H9 (cell line): ENCODE results near the gene ZFAND3. TPM values are rescaled to one million over a fixed set of nuclear protein-coding genes. Genes with fewer than 3 reads are reported as not detected.

Experiments used
- DNase-seq: peaks from one replicate; pipeline ENCODE4 v3.0.0-alpha.2; 2017
- H2AFZ ChIP-seq: one replicate; pipeline ENCODE4 v1.6.1; 2013; ENCODE audit warnings: mild to moderate bottlenecking, low read length, control low read depth, moderate library complexity
- H2AK5ac ChIP-seq: 2 replicates; pipeline ENCODE4 v1.6.1; 2013; ENCODE audit warnings: low read length, control low read depth, mixed read lengths; ENCODE audit not compliant: insufficient read length
- H2BK120ac ChIP-seq: one replicate; pipeline ENCODE4 v1.6.1; 2013; ENCODE audit warnings: low read depth, mild to moderate bottlenecking, low read length, control low read depth, inconsistent platforms; ENCODE audit not compliant: poor library complexity, severe bottlenecking
- H2BK12ac ChIP-seq: 2 replicates; pipeline ENCODE4 v1.6.1; 2013; ENCODE audit warnings: low read length, control low read depth, mixed read lengths, low read depth; ENCODE audit not compliant: insufficient read length
- H2BK15ac ChIP-seq: 2 replicates; pipeline ENCODE4 v1.6.1; 2013; ENCODE audit warnings: low read depth, low read length, control low read depth
- H2BK20ac ChIP-seq: one replicate; pipeline ENCODE4 v1.6.1; 2013; ENCODE audit warnings: low read depth, mild to moderate bottlenecking, low read length, control low read depth, inconsistent platforms; ENCODE audit not compliant: poor library complexity, severe bottlenecking
- H2BK5ac ChIP-seq: 2 replicates; pipeline ENCODE4 v1.6.1; 2013; ENCODE audit warnings: low read length, control low read depth, mixed read lengths; ENCODE audit not compliant: insufficient read length
- H3K14ac ChIP-seq: 2 replicates; pipeline ENCODE4 v1.6.1; 2013; ENCODE audit warnings: low read length, control low read depth; ENCODE audit not compliant: insufficient read depth
- H3K18ac ChIP-seq: 2 replicates; pipeline ENCODE4 v1.6.1; 2013; ENCODE audit warnings: low read depth, mild to moderate bottlenecking, mixed read lengths, low read length, control low read depth; ENCODE audit not compliant: insufficient read length
- H3K23ac ChIP-seq: 2 replicates; pipeline ENCODE4 v1.6.1; 2013; ENCODE audit warnings: low read length, control low read depth, mixed read lengths, low read depth; ENCODE audit not compliant: insufficient read length
- H3K23me2 ChIP-seq: 2 replicates; pipeline ENCODE4 v1.6.1; 2013; ENCODE audit warnings: low read depth, mild to moderate bottlenecking, mixed read lengths, low read length, control low read depth; ENCODE audit not compliant: insufficient read length, poor library complexity, severe bottlenecking
- H3K27ac ChIP-seq: 2 replicates; pipeline ENCODE4 v1.5.1; 2013; ENCODE audit warnings: low read length, control low read depth, mixed read lengths, low read depth; ENCODE audit not compliant: insufficient read length
- H3K27me3 ChIP-seq: 2 replicates; pipeline ENCODE4 v1.6.1; 2013; ENCODE audit warnings: low read length, control low read depth, inconsistent platforms; ENCODE audit not compliant: insufficient read depth
- H3K4ac ChIP-seq: 2 replicates; pipeline ENCODE4 v1.6.1; 2013; ENCODE audit warnings: low read depth, mild to moderate bottlenecking, control low read depth, inconsistent platforms, low read length, moderate library complexity
- H3K4me1 ChIP-seq: 2 replicates; pipeline ENCODE4 v1.6.1; 2013; ENCODE audit warnings: low read length, control low read depth, inconsistent platforms; ENCODE audit not compliant: insufficient read depth
- H3K4me2 ChIP-seq: 2 replicates; pipeline ENCODE4 v1.6.1; 2013; ENCODE audit warnings: low read length, control low read depth, mixed read lengths; ENCODE audit not compliant: insufficient read length, insufficient read depth
- H3K56ac ChIP-seq: 2 replicates; pipeline ENCODE4 v1.6.1; 2013; ENCODE audit warnings: low read depth, mild to moderate bottlenecking, mixed read lengths, low read length, control low read depth; ENCODE audit not compliant: insufficient read length
- H3K79me1 ChIP-seq: 2 replicates; pipeline ENCODE4 v1.6.1; 2013; ENCODE audit warnings: low read depth, mild to moderate bottlenecking, moderate library complexity, low read length, control low read depth, inconsistent platforms; ENCODE audit not compliant: insufficient read depth, poor library complexity, severe bottlenecking
- H3K79me2 ChIP-seq: 2 replicates; pipeline ENCODE4 v1.6.1; 2013; ENCODE audit warnings: low read length, control low read depth, inconsistent platforms; ENCODE audit not compliant: insufficient read depth
- H3K9ac ChIP-seq: 2 replicates; pipeline ENCODE4 v1.6.1; 2013; ENCODE audit warnings: low read length, control low read depth, mixed read lengths; ENCODE audit not compliant: insufficient read length; ENCODE audit errors: extremely low read depth
- H3K9me3 ChIP-seq: one replicate; pipeline ENCODE4 v1.6.1; 2013; ENCODE audit warnings: low read depth, low read length, inconsistent platforms; ENCODE audit not compliant: control insufficient read depth
- H3T11ph ChIP-seq: one replicate; pipeline ENCODE4 v1.6.1; 2013; ENCODE audit warnings: mild to moderate bottlenecking, low read length, control low read depth, inconsistent platforms
- H4K20me1 ChIP-seq: one replicate; pipeline ENCODE4 v1.6.1; 2013; ENCODE audit not compliant: control insufficient read depth, insufficient read length, insufficient read depth
- H4K5ac ChIP-seq: 2 replicates; pipeline ENCODE4 v1.6.1; 2013; ENCODE audit warnings: low read depth, mild to moderate bottlenecking, mixed read lengths, low read length, control low read depth; ENCODE audit not compliant: insufficient read length
- H4K8ac ChIP-seq: replicated peaks from 2 replicates; pipeline ENCODE4 v1.6.1; 2013; ENCODE audit warnings: low read length, control low read depth, mixed read lengths, low read depth; ENCODE audit not compliant: insufficient read length
- H4K91ac ChIP-seq: 2 replicates; pipeline ENCODE4 v1.6.1; 2013; ENCODE audit warnings: low read depth, mild to moderate bottlenecking, moderate library complexity, mixed read lengths, low read length, control low read depth; ENCODE audit not compliant: insufficient read length
- H3K27ac Mint-ChIP-seq, 3 experiments: 2 replicates in 2 of 3; 3 replicates in 1 of 3; pipeline ENCODE4 v1.8.0; 2020 to 2021; ENCODE audit warnings: mixed read lengths in 3 of 3, mild to moderate bottlenecking in 1 of 3, moderate library complexity in 1 of 3
- H3K27me3 Mint-ChIP-seq: 2 replicates; pipeline ENCODE4 v1.8.0; 2021; ENCODE audit warnings: low read depth, mild to moderate bottlenecking, moderate library complexity, mixed read lengths
- H3K36me3 Mint-ChIP-seq, 3 experiments: 2 replicates in 2 of 3; 3 replicates in 1 of 3; pipeline ENCODE4 v1.8.0; 2020 to 2021; ENCODE audit warnings: low read depth in 3 of 3, mixed read lengths in 3 of 3; ENCODE audit not compliant: insufficient read depth in 1 of 3
- H3K4me1 Mint-ChIP-seq, 2 experiments: 2 replicates each; pipeline ENCODE4 v1.8.0; 2020; ENCODE audit warnings: mixed read lengths in 2 of 2
- H3K4me3 Mint-ChIP-seq, 2 experiments: 2 replicates in 1 of 2; 3 replicates in 1 of 2; pipeline ENCODE4 v1.8.0; 2020 to 2021; ENCODE audit warnings: mild to moderate bottlenecking in 2 of 2, mixed read lengths in 2 of 2, moderate library complexity in 1 of 2
- H3K9me3 Mint-ChIP-seq, 2 experiments: 2 replicates in 1 of 2; 3 replicates in 1 of 2; pipeline ENCODE4 v1.8.0; 2020; ENCODE audit warnings: mild to moderate bottlenecking in 2 of 2, mixed read lengths in 2 of 2, moderate library complexity in 1 of 2
- WGBS: extraction: QIAGEN DNeasy Blood & Tissue Kit; methylation state at CpG from one replicate; pipeline ENCODE4 v1.1.7; 2013; ENCODE audit warnings: missing lambda C conversion rate, low lambda C conversion rate, mixed read lengths; ENCODE audit not compliant: insufficient read length; ENCODE audit errors: extremely low coverage; 5-methylcytosine and 5-hydroxymethylcytosine counted together
- total RNA-seq: library from RNA; stranded (reverse); gene quantifications from 2 replicates; pipeline ENCODE4 v1.2.1, GENCODE V29; 2021
- TF ChIP-seq, protein P1 (sequence below): fragments of 200-600 bp; sonication (generic); conservative IDR thresholded peaks from 3 replicates; pipeline ENCODE4 v1.8.0; 2021; ENCODE audit warnings: antibody characterized with exemption, mild to moderate bottlenecking

Gene ZFAND3
- total RNA-seq, 1 experiment from 2014 or later, result 57.7 TPM

GRCh38 chr6:38184585-38185080 lies 365.1 kb downstream of the ZFAND3 start:
- H3K4me1 Mint-ChIP-seq, result peaks cover 23 to 28% of the 10 kb centered on the region in 2 experiments
- Histone ChIP-seq H3K27me3 (no peaks in the 10 kb centered on the region), H3K4me2 (no peak overlapping the region), H2BK15ac (no peak overlapping the region), H2BK12ac (no peak overlapping the region), H3K18ac (no peak overlapping the region), H2BK20ac (no peak overlapping the region), H3K23ac (no peak overlapping the region), H4K91ac (no peak overlapping the region), H4K20me1 (no peaks in the 10 kb centered on the region), H4K8ac (no peak overlapping the region), H3K23me2 (no peaks in the 10 kb centered on the region), H3K9ac (no peak overlapping the region), H2BK120ac (no peak overlapping the region), H3K14ac (no peak overlapping the region), H3K4ac (no peak overlapping the region), H3K27ac (no peak overlapping the region), H3K79me2 (no peaks in the 10 kb centered on the region), H2BK5ac (no peak overlapping the region), H2AK5ac (no peak overlapping the region), H3K9me3 (no peaks in the 10 kb centered on the region), H4K5ac (no peak overlapping the region), H3K79me1 (no peaks in the 10 kb centered on the region), H3T11ph (no peak overlapping the region), H3K4me1 (0 out of 2 replicates have a peak, but pooled peaks cover 3% of the 10 kb centered on the region), H3K56ac (no peak overlapping the region), H2AFZ (no peak overlapping the region)
- no CpG with 5 or more reads among the region's 11 CpGs for WGBS
- H3K4me3 Mint-ChIP-seq, result no peak overlapping the region
- no peak for DNase-seq
- H3K27me3 Mint-ChIP-seq, result no peaks in the 10 kb centered on the region; the same call in 1 of the 2 replicates
- TF ChIP-seq, protein P1, sequence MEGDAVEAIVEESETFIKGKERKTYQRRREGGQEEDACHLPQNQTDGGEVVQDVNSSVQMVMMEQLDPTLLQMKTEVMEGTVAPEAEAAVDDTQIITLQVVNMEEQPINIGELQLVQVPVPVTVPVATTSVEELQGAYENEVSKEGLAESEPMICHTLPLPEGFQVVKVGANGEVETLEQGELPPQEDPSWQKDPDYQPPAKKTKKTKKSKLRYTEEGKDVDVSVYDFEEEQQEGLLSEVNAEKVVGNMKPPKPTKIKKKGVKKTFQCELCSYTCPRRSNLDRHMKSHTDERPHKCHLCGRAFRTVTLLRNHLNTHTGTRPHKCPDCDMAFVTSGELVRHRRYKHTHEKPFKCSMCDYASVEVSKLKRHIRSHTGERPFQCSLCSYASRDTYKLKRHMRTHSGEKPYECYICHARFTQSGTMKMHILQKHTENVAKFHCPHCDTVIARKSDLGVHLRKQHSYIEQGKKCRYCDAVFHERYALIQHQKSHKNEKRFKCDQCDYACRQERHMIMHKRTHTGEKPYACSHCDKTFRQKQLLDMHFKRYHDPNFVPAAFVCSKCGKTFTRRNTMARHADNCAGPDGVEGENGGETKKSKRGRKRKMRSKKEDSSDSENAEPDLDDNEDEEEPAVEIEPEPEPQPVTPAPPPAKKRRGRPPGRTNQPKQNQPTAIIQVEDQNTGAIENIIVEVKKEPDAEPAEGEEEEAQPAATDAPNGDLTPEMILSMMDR, result no peak
- no peaks in the 10 kb centered on the region for H3K9me3 Mint-ChIP-seq
- no peaks in the 10 kb centered on the region for H3K36me3 Mint-ChIP-seq
- no peak overlapping the region for H3K27ac Mint-ChIP-seq
